Muscle of arm (tissue), 12 donors: Measurements from ENCODE around the gene GNG10. TPM values are rescaled to one million over a fixed set of nuclear protein-coding genes. Genes with fewer than 3 reads are reported as not detected.

Experiments used
- DNase-seq: peaks from one replicate; pipeline ENCODE4 v3.0.0-alpha.2; 2013
- polyA plus RNA-seq, 12 donors: library from polyadenylated mRNA; unstranded; fragments of 120-200 nt; gene quantifications; one replicate each; pipeline ENCODE4 v1.2.1, GENCODE V29; 2013; ENCODE audit not compliant: insufficient read length in 12 of 12

GNG10 gene
- polyA plus RNA-seq, 12 donors, result 30.7 to 67.9 (median 56.1) TPM; not detected in 1

- DNase-seq, result no peak
Observed at GRCh38 chr9:111715471-111715870, 54.1 kb downstream of the GNG10 start.

GRCh38 chr9:111719541-111719940 is 58.1 kb downstream of the GNG10 start:
- no peak for DNase-seq

Other genes starting within 250 kb of the GNG10 start
- gene ECPAS, start 177.2 kb upstream of the GNG10 start, polyA plus RNA-seq, result 100 to 1,000 TPM in 10 of 12 donors, 10 to 100 TPM in 1, not detected in 1; 76.4 to 192 (median 142) TPM
- gene ZNF483, start 136.4 kb upstream of the GNG10 start, polyA plus RNA-seq, result 1 to 10 TPM in 7 of 12 donors, under 1 TPM in 3, not detected in 2; 0.58 to 2.9 (median 1.5) TPM
- 10 to 100 TPM in 11 of 12 donors, not detected in 1; 23.3 to 77.3 (median 57.0) TPM for gene PTGR1, start 62.0 kb upstream of the GNG10 start, polyA plus RNA-seq
- gene DNAJC25, start 30.3 kb upstream of the GNG10 start, polyA plus RNA-seq, result 10 to 100 TPM in 2 of 12 donors, 1 to 10 TPM in 9, not detected in 1; 7.5 to 11.4 (median 9.8) TPM
- gene SHOC1, start 133.3 kb downstream of the GNG10 start, polyA plus RNA-seq, result under 1 TPM in 9 of 12 donors, not detected in 3; 0.03 to 0.34 (median 0.15) TPM
- 10 to 100 TPM in 11 of 12 donors, not detected in 1; 23.6 to 39.9 (median 33.1) TPM for gene UGCG, start 235.2 kb downstream of the GNG10 start, polyA plus RNA-seq